Tibial nerve (tissue), 4 donors: ENCODE data around the gene CDC23. TPM values are rescaled to one million over a fixed set of nuclear protein-coding genes. Genes with fewer than 3 reads are reported as not detected.

Experiments
- DNase-seq, 2 donors: peaks; one replicate each; pipeline ENCODE4 v3.0.0-alpha.2; 2019; ENCODE audit warnings: low spot score in 2 of 2
- H3K27ac ChIP-seq, 4 donors: fragments of 200-600 bp; sonication (generic) in 3 of 4; one replicate each; pipeline ENCODE4 v1.5.1; 2017 to 2019; ENCODE audit warnings: mild to moderate bottlenecking in 1 of 4
- H3K27me3 ChIP-seq, 2 donors: fragments of 200-600 bp; sonication (generic) in 1 of 2; one replicate each; pipeline versions ENCODE4 v1.5.1 to v1.6.0; 2017 to 2019
- H3K36me3 ChIP-seq, 3 donors: fragments of 200-600 bp; sonication (generic); one replicate each; pipeline ENCODE4 v1.5.1; 2018 to 2019
- H3K4me1 ChIP-seq, 4 donors: fragments of 200-600 bp; sonication (generic) in 3 of 4; one replicate each; pipeline ENCODE4 v1.5.1; 2017 to 2019
- H3K4me3 ChIP-seq, 4 donors: fragments of 200-600 bp; sonication (generic) in 3 of 4; one replicate each; pipeline ENCODE4 v1.5.1; 2017 to 2019; ENCODE audit warnings: mild to moderate bottlenecking in 1 of 4, moderate library complexity in 1 of 4
- H3K9me3 ChIP-seq, 4 donors: fragments of 200-600 bp; sonication (generic) in 3 of 4; one replicate each; pipeline ENCODE4 v1.5.1; 2017 to 2019
- CTCF ChIP-seq, 5 experiments: fragments of 200-600 bp in 3 of 5; fragments of 450-650 bp in 2 of 5; sonication (generic) in 3 of 5; IDR thresholded peaks; one replicate each; pipeline ENCODE4 v1.5.1; 2016 to 2019; ENCODE audit warnings: antibody characterized with exemption in 5 of 5, mild to moderate bottlenecking in 3 of 5, moderate library complexity in 2 of 5
- EP300 ChIP-seq, 2 donors: sonication (generic); formaldehyde crosslinking; IDR thresholded peaks; one replicate each; pipeline ENCODE4 v1.6.1; 2017; ENCODE audit warnings: antibody characterized with exemption in 2 of 2, mild to moderate bottlenecking in 1 of 2
- POLR2A ChIP-seq, 2 donors: fragments of 450-650 bp; IDR thresholded peaks; one replicate each; pipeline ENCODE4 v1.6.1; 2017; ENCODE audit warnings: antibody characterized with exemption in 2 of 2, mild to moderate bottlenecking in 2 of 2, moderate library complexity in 2 of 2
- WGBS, 2 donors: methylation state at CpG; one replicate each; pipeline ENCODE4 v1.1.5; 2018; 5-methylcytosine and 5-hydroxymethylcytosine counted together
- total RNA-seq, 4 donors: library from RNA; depleted of rRNA; stranded (reverse); fragments of >200 nt; gene quantifications; one replicate each; pipeline ENCODE4 v1.1.0, GENCODE V29; 2016

Gene CDC23
- total RNA-seq, 4 donors from 2014 or later, result 13.1 to 17.6 (median 14.9) TPM

GRCh38 chr5:138141734-138142133 is 71.4 kb downstream of the CDC23 start:
- H3K9me3 ChIP-seq, result no peaks in the 10 kb centered on the region
- H3K27ac ChIP-seq, result no peak overlapping the region
- H3K4me1 ChIP-seq, result peaks cover 0 to 12% (median 0%) of the 10 kb centered on the region in 4 donors
- peaks cover 0 to 5% (median 0%) of the 10 kb centered on the region in 3 donors for H3K36me3 ChIP-seq
- no peak for DNase-seq
- no peaks in the 10 kb centered on the region for H3K27me3 ChIP-seq
- H3K4me3 ChIP-seq, result no peak overlapping the region
- TF ChIP-seq POLR2A (IDR thresholded peaks at IDR 0.05), result no peak
- no peak for TF ChIP-seq EP300 (IDR thresholded peaks at IDR 0.05)
- no peak for TF ChIP-seq CTCF (IDR thresholded peaks at IDR 0.05)
- WGBS, 2 donors, result 77 to 82% methylated on average over 1 of the region's 1 CpG

- H3K36me3 ChIP-seq, result peaks cover 0 to 5% (median 0%) of the 10 kb centered on the region in 3 donors
- H3K4me3 ChIP-seq, result no peak overlapping the region
- H3K27me3 ChIP-seq, result no peaks in the 10 kb centered on the region
- no peak for TF ChIP-seq EP300 (IDR thresholded peaks at IDR 0.05)
- no peak for TF ChIP-seq POLR2A (IDR thresholded peaks at IDR 0.05)
- TF ChIP-seq CTCF (IDR thresholded peaks at IDR 0.05), result no peak
- H3K27ac ChIP-seq, result no peak overlapping the region
- no peak for DNase-seq
- peaks cover 0 to 12% (median 0%) of the 10 kb centered on the region in 4 donors for H3K4me1 ChIP-seq
- H3K9me3 ChIP-seq, result no peaks in the 10 kb centered on the region
- WGBS, 2 donors, result 66 to 77% methylated on average over 4 of the region's 4 CpGs
These were observed 72.9 kb downstream of the CDC23 start for GRCh38 chr5:138140268-138140667.

- 66 to 75% methylated on average over 3 of the region's 3 CpGs for WGBS, 2 donors
These were observed 73.4 kb downstream of the CDC23 start for GRCh38 chr5:138139781-138140090.

GRCh38 chr5:138138949-138139780 is 74.0 kb downstream of the CDC23 start, which contains the start of gene NME5:
Gene NME5, minus strand, starts transcription at chr5:138139428. Its CDS starts 648 bp downstream, at chr5:138138780.
- DNase-seq, result peak in 1 of 2 donors; percentile 25
- Histone ChIP-seq H3K27me3 (no peaks in the 10 kb centered on the region), H3K4me1 (peaks cover 0 to 12% (median 0%) of the 10 kb centered on the region in 4 donors), H3K9me3 (no peaks in the 10 kb centered on the region), H3K4me3 (peak within 1 kb of the TSS; percentile 28 to 56 (median 40)), H3K27ac (no peak within 1 kb of the TSS), H3K36me3 (peaks cover 0 to 5% (median 0%) of the 10 kb centered on the region in 3 donors)
- TF ChIP-seq CTCF (IDR thresholded peaks at IDR 0.05), result no peak
- no peak for TF ChIP-seq EP300 (IDR thresholded peaks at IDR 0.05)
- TF ChIP-seq POLR2A (IDR thresholded peaks at IDR 0.05), result no peak
- WGBS, 2 donors, result 14 to 16% methylated on average over 14 to 23 of the region's 31 CpGs

More at GRCh38 chr5:138139781-138140090, 73.4 kb downstream of the CDC23 start:
- no peak for DNase-seq
- H3K27ac ChIP-seq, result no peak overlapping the region
- H3K4me1 ChIP-seq, result peaks cover 0 to 12% (median 0%) of the 10 kb centered on the region in 4 donors
- TF ChIP-seq CTCF (IDR thresholded peaks at IDR 0.05), result no peak
- no peaks in the 10 kb centered on the region for H3K27me3 ChIP-seq
- H3K9me3 ChIP-seq, result no peaks in the 10 kb centered on the region
- H3K36me3 ChIP-seq, result peaks cover 0 to 5% (median 0%) of the 10 kb centered on the region in 3 donors
- H3K4me3 ChIP-seq, result peak overlapping the region in 2 of 4 donors; percentile 44 to 56

Other genes starting within 250 kb of the CDC23 start
- 10 to 100 TPM; 59.4 to 85.9 (median 72.3) TPM for gene FAM13B, start 180.2 kb downstream of the CDC23 start, total RNA-seq
- gene WNT8A, start 129.3 kb downstream of the CDC23 start, total RNA-seq, result not detected
- 1 to 10 TPM in 3 of 4 donors, not detected in 1; 1.7 to 5.0 (median 2.7) TPM for gene NME5, start 73.9 kb downstream of the CDC23 start, total RNA-seq
- gene BRD8, start 34.7 kb downstream of the CDC23 start, total RNA-seq, result 10 to 100 TPM; 47.1 to 66.0 (median 50.2) TPM
- gene KIF20A, start 34.2 kb downstream of the CDC23 start, total RNA-seq, result 1 to 10 TPM in 2 of 4 donors, under 1 TPM in 1, not detected in 1; 0.44 to 9.4 (median 2.1) TPM
- 1 to 10 TPM; 1.8 to 5.9 (median 4.1) TPM for gene GFRA3, start 61.3 kb upstream of the CDC23 start, total RNA-seq
- under 1 TPM in 1 of 4 donors, not detected in 3; 0.60 TPM for gene CDC25C, start 118.5 kb upstream of the CDC23 start, total RNA-seq
- gene FAM53C, start 124.9 kb upstream of the CDC23 start, total RNA-seq, result 10 to 100 TPM; 15.5 to 39.1 (median 21.6) TPM
- gene KDM3B, start 139.4 kb upstream of the CDC23 start, total RNA-seq, result 10 to 100 TPM; 62.7 to 65.3 (median 62.9) TPM
- 1 to 10 TPM; 5.7 to 8.1 (median 7.5) TPM for gene REEP2, start 225.7 kb upstream of the CDC23 start, total RNA-seq